Measurements from ENCODE around the gene LRP1. TPM values are rescaled to one million over a fixed set of nuclear protein-coding genes. Genes with fewer than 3 reads are reported as not detected.

The LRP1 gene
- total RNA-seq, 1 donor from 2014 or later: 954 TPM

- DNase-seq (ENCODE audit: low spot score): no peak
Observed at GRCh38 chr12:57209916-57210315, 81.6 kb downstream of the LRP1 start.

DNA sequence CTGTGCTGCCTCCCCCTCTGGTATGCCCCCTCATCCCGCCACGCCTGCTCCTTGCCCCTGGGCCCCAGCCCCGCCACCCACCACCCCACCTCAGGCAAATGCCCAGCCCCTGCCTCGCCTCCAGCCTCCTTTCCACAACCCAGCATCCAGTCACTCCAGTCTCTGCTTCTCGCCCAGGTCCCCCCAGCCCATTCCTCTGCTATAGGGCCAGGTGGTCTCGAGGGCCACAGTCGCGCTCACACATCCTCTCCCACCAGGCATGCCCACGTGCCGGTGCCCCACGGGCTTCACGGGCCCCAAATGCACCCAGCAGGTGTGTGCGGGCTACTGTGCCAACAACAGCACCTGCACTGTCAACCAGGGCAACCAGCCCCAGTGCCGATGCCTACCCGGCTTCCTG is 82.2 kb downstream of the LRP1 start:
- no peak for DNase-seq (ENCODE audit: low spot score)

DNA sequence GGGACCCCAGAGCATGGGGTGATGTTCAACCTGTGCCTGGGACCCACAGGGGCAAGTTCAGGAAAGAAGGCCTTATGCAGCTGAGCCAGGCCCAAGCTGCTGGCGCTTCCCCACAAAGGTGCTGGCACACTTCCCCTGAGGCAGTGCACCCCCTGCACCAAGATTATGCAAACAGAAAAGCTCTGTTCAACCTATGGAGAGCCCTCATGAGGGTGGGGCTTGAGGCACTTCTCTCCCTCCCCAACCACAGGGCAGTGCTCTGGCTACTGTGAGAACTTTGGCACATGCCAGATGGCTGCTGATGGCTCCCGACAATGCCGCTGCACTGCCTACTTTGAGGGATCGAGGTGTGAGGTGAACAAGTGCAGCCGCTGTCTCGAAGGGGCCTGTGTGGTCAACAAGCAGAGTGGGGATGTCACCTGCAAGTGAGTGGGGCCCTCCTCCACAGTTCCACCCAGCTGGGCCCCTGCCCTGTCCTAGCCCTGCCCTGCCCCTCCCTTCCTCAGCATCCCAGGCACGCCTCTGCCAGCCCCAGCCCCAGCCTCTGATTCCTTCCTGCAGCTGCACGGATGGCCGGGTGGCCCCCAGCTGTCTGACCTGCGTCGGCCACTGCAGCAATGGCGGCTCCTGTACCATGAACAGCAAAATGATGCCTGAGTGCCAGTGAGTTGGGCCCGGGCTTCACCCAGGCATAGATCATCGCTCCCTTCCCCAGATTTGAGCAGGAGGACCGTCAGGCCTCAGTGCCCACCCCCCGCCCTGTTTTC is 82.8 kb downstream of the LRP1 start:
- DNase-seq (ENCODE audit: low spot score): no peak

- no peak for DNase-seq (ENCODE audit: low spot score)
Observed at GRCh38 chr12:57211791-57212700, 83.8 kb downstream of the LRP1 start.

GRCh38 chr12:57212701-57213057 is 84.4 kb downstream of the LRP1 start:
- no peak for DNase-seq (ENCODE audit: low spot score)

GRCh38 chr12:57213058-57213715 is 84.9 kb downstream of the LRP1 start:
- DNase-seq (ENCODE audit: low spot score): peak; percentile 95

DNA sequence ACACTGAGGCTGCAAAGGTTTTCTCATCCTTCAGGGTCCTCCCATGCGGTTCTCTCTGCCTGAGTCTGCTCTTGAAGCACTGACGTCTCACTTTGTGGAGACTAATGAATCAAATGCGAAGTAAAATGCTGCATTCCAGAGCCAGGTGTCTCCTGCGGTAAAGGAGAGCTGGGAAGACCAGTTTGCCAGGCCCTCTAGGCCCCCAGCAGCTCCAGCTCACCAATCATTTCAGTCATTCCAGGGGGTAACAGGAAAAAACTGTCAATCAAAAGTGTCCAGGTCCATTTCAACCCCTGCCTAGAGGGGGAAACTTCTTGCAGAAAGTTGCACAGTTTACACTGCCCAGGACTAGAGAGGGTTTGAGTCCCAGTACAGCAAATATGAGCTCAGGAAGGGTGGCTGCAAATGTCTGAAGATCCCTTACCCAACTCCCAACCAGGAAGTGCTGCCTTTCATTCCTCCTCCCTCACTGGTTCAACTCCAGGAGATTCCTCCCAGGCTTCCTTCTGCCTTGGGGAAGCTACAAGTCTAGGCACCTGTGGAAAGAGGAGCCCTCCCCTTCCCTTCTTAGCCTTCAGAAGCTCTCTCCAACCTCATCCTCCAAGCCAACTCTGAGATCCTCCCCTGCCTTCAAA is 85.6 kb downstream of the LRP1 start:
- no peak for DNase-seq (ENCODE audit: low spot score)

DNA sequence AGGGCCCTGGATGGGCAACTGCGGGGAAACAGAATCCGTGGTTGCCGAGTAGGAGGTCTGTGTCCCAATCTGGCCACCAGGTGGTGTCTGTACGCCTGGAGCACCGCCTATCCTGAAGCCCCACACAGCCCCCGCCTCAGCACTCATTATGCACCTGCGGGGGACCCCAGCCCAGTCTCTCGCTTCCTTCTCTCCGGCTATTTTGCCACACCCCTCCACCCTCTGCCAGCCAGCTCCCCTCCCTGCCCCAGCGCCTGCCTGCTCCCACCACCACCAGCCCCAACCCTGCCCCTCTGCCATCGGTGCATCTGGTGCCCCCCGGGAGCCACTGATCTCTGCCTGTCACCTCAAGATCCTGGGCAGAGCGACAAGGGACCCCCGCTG is 86.1 kb downstream of the LRP1 start:
- no peak for DNase-seq (ENCODE audit: low spot score)

DNA sequence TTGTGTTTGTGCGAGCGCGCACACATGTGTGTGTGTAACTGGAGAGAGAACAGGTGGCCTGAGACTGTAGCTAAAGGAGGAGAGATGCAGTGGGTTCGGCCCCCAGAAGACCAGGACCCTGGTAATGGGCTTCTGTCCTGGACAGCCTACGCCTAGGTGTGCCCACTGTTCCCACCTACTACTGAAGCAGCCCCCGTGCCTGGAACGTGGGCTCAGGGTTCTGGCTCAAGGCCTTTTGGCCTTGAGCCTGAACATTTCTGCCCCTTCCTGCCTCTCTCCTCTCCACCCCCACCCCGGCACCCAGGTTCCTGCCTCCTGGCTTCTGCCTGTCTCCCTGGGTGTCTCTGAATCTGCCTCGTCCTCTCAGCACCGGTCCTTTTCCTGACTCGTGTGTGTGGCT is 86.8 kb downstream of the LRP1 start:
- DNase-seq (ENCODE audit: low spot score): no peak

- DNase-seq (ENCODE audit: low spot score): no peak
Observed at GRCh38 chr12:57215668-57216013, 87.4 kb downstream of the LRP1 start.

- DNase-seq (ENCODE audit: low spot score): no peak
Observed at GRCh38 chr12:57216014-57216911, 88.0 kb downstream of the LRP1 start, which contains the start of gene NXPH4. Gene NXPH4 (plus strand): TSS chr12:57216794. CDS start chr12:57216970, 176 bp downstream.

- DNase-seq (ENCODE audit: low spot score): no peak
Observed at GRCh38 chr12:57216921-57217879, 88.9 kb downstream of the LRP1 start.

- no peak for DNase-seq (ENCODE audit: low spot score)
Observed at GRCh38 chr12:57218030-57218853, 90.0 kb downstream of the LRP1 start.

GRCh38 chr12:57219205-57219992 is 91.1 kb downstream of the LRP1 start:
- no peak for DNase-seq (ENCODE audit: low spot score)

DNA sequence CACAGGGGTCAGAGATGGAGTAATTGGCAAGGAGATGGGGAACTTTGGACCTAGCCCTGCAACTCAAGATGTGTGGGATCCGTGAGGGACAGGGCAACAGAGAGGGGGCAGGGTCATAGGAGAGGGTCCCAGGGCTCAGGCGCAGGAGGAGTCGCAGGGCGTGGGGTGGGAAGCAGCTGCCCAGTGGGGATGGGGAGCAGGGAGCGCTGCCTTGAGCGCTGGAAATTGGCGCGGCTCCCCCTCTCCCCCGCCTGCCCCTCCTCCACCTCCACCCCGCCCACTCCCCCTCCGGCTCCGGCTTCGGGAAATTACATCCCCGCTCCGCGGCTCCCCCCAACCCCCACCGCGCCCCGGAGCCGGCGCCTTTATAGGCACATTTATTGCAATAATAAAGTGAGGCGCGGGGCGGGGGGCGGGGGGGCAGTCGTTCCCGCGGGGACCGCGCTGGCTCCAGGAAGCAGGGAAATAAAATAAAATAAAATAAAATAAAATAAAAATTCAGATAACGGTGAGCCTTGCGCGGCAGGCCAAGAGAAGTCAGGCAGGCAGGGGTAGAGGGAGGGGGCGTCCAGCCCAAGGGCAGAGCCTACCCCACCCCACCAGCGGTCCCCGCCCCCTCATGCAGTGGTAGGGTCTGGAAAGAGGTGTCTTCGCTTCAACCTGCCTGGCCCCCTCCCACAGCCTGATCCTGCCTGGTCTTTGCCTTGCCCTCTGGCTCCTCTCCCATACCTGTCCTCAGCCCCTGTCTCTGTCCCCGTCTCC is 91.9 kb downstream of the LRP1 start:
- no peak for DNase-seq (ENCODE audit: low spot score)

GRCh38 chr12:57220770-57221168 is 92.5 kb downstream of the LRP1 start:
- no peak for DNase-seq (ENCODE audit: low spot score)
